ENCODE measurements around the gene TCAP. TPM values are rescaled to one million over a fixed set of nuclear protein-coding genes. Genes with fewer than 3 reads are reported as not detected.

TCAP gene
- total RNA-seq, 2 experiments from 2014 or later: 1.1 to 1.3 TPM

GRCh38 chr17:39675390-39676082 is 10.4 kb downstream of the TCAP start:
- Mint-ChIP-seq H3K9me3 (ENCODE audit: low read depth) (no peaks in the 10 kb centered on the region), H3K27me3 (peaks cover 5% of the 10 kb centered on the region), H3K4me1 (peaks cover 50% of the 10 kb centered on the region), H3K36me3 (no peaks in the 10 kb centered on the region), H3K27ac (peak overlapping the region; percentile 79), H3K4me3 (no peak overlapping the region)
- DNase-seq (no peak), ATAC-seq (no peak)
- CTCF ChIA-PET: interaction anchor here (1.0 to 16.7 kb wide), 7 partner anchors 12 to 188 kb away, joined by 3 to 227 read pairs (median 8); partner anchors contain the start of genes IKZF3, MIEN1, PGAP3 and PPP1R1B

DNA sequence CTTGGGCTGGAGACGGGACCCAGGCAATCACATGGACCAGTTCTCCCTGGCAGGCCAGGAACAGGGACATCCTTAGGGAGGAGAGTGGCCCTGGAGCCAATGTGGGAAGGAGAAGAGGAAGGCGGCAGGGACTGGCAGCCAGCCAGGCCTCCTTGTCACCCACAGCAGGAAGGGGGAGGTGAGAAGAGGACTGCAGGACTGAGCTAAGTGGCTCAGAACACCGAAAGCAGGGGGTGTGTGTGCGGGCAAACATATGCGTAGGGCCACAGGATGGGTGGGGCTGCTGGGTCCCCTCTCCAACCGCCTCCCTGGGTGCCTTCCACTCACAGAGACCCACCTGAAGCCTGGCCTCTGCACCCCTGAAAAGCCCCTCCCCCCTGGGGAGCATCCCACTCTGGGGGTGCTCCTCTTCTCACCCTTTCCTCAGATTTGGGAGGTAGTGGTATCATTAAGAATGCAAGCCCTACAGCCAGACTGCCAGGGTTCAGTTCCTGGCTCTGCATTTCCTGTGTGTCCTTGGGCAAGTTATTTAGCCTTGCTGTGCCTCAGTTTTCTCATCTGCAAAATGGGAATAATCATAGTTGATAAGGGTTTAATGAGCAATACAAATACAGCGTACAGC is 11.2 kb downstream of the TCAP start:
- CTCF ChIA-PET: interaction anchor here (0.9 to 16.7 kb wide), 7 partner anchors 9 to 188 kb away, joined by 3 to 227 read pairs (median 8); partner anchors contain the start of genes IKZF3, MIEN1, PGAP3 and PPP1R1B
- peak; percentile 85 for ATAC-seq
- Mint-ChIP-seq H3K36me3 (no peaks in the 10 kb centered on the region), H3K27me3 (peaks cover 2% of the 10 kb centered on the region), H3K9me3 (ENCODE audit: low read depth) (no peaks in the 10 kb centered on the region), H3K4me1 (peaks cover 56% of the 10 kb centered on the region), H3K4me3 (no peak overlapping the region), H3K27ac (peak overlapping the region; percentile 79)
- DNase-seq: peak; percentile 81

GRCh38 chr17:39677072-39677471 is 11.9 kb downstream of the TCAP start:
- CTCF ChIA-PET: interaction anchor here (0.9 to 16.7 kb wide), 2 partner anchors 10 to 54 kb away, joined by 3 to 227 read pairs; partner anchors contain the start of gene PPP1R1B
- ATAC-seq: no peak
- no peak for DNase-seq
- no peaks in the 10 kb centered on the region for H3K36me3 Mint-ChIP-seq
- no peak overlapping the region for H3K4me3 Mint-ChIP-seq
- H3K27me3 Mint-ChIP-seq: no peaks in the 10 kb centered on the region
- no peaks in the 10 kb centered on the region for H3K9me3 Mint-ChIP-seq (ENCODE audit: low read depth)
- H3K27ac Mint-ChIP-seq: peak overlapping the region; percentile 79
- H3K4me1 Mint-ChIP-seq: peaks cover 56% of the 10 kb centered on the region

DNA sequence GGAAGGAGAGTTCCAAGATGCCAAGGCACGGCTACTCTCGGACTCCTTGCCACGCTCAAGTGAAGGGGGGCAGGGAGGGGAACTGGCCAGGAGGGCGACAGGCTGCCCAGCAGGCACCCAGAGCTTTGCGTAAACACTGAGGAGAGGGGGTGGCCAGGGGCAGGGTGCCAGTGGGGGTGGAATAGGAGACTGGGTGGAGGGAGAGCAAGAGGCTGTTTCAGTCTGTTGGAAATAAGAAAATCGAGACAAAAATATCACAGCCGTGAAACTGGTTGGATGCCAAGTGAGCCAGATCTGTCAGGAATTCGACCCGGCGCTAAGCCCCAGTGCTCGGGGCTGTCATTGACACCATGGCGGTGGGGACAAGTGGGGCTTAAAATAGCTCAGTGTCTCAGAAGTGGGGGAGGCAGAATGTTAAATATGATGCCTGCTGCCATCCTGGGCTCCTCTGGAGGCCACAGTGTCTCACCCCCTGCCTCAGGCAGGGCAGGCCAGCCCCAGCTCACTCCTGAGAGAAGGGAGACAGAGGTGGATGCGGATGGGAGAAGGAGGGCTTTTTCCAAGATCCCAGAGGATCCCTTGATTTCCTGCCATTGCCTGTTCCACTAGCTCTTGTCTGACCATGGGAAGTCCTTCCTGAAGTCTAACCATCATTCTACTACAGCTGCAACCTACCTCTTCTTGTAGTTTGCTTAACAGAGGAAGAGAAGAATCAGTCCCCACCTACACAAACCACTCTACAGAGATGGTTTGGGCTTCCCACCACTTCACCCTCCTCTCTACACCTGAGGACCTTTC is 12.6 kb downstream of the TCAP start:
- Mint-ChIP-seq H3K27me3 (no peaks in the 10 kb centered on the region), H3K9me3 (ENCODE audit: low read depth) (no peaks in the 10 kb centered on the region), H3K36me3 (no peaks in the 10 kb centered on the region), H3K4me1 (peaks cover 56% of the 10 kb centered on the region), H3K4me3 (no peak overlapping the region), H3K27ac (peak overlapping the region; percentile 79)
- DNase-seq (no peak), ATAC-seq (no peak)
- CTCF ChIA-PET: interaction anchor here (0.8 to 16.7 kb wide), 3 partner anchors 8 to 54 kb away, joined by 3 to 227 read pairs (median 53); partner anchors contain the start of genes PNMT and PPP1R1B

DNA sequence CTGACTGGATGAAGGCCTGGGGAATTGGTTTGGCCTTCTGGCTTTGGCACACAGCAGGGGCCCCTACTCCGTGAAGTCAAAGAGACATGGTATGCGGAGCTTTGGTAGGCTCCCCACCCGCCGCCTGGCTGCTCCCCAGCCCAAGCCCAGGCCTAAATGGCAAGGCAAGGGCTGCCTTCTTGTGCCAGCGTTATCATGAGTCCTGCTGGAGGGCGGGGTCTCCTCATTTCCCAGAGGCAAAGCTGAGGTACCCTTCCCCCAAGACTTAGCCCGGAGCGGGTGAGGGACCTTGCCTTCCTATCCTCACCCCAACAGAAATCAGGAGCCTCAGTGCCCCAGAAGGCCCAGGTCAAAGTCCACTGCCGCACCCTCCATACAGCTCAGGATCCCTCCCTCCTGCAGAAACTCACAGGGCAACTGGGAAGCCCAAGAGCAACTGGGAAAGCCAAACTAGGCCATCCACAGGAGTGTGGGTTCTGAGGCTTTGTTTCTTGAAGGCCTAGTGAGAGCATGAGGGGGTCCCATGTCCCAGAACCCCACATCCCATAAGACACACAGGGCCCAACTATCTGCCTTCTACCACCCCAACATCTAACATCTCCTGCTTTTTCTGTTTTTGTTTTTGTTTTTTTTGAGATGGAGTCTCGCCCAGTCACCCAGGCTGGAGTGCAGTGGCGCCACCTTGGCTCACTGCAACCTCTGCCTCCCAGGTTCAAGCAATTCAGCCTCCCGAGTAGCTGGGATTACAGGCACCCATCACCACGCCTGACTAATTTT is 13.4 kb downstream of the TCAP start:
- Mint-ChIP-seq H3K27ac (peak overlapping the region; percentile 87), H3K36me3 (no peaks in the 10 kb centered on the region), H3K4me1 (peaks cover 56% of the 10 kb centered on the region), H3K27me3 (no peaks in the 10 kb centered on the region), H3K4me3 (no peak overlapping the region), H3K9me3 (ENCODE audit: low read depth) (no peaks in the 10 kb centered on the region)
- DNase-seq (no peak), ATAC-seq (no peak)
- CTCF ChIA-PET: interaction anchor here (0.8 to 16.7 kb wide), 6 partner anchors 9 to 55 kb away, joined by 3 to 227 read pairs (median 16); partner anchors contain the start of genes PGAP3, PNMT and PPP1R1B

DNA sequence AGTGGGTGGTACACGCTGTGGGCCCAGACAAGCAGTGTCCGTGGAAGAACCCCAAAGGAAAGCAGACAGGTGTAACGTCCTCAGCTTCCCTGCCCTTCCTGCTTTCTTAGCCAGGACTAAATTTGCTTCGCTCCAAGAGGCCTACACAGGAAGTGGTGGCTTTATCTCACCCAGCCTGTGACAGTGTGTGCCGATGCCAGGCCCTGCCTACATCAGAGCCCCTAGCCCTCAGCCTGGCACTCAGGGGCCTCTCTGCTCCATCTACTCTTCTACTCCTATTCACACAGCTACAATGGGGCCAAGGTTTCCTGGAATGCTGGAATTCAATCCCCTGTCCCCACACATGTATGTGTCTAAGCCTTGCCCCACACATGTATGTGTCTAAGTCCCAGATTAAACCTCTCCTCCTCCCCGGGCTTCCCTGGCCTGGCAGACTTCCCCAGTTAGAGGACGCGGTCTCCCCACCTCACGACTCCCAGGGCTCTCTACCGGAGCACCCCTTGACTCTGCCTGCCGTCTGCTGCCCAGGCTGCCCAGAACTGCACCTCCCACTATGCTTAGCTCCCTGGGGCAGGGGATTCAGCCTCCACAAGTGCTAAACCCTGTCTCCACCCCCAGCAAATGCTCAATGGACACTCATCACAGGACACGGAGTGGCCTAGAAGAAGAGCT is 14.5 kb downstream of the TCAP start:
- Mint-ChIP-seq H3K27ac (peak overlapping the region; percentile 87), H3K4me3 (no peak overlapping the region), H3K9me3 (ENCODE audit: low read depth) (no peaks in the 10 kb centered on the region), H3K27me3 (no peaks in the 10 kb centered on the region), H3K4me1 (peaks cover 56% of the 10 kb centered on the region), H3K36me3 (no peaks in the 10 kb centered on the region)
- ATAC-seq (peak; percentile 73), DNase-seq (peak; percentile 60)
- CTCF ChIA-PET: interaction anchor here (0.9 to 16.7 kb wide), 6 partner anchors 8 to 56 kb away, joined by 3 to 227 read pairs (median 16); partner anchors contain the start of genes PGAP3, PNMT and PPP1R1B

DNA sequence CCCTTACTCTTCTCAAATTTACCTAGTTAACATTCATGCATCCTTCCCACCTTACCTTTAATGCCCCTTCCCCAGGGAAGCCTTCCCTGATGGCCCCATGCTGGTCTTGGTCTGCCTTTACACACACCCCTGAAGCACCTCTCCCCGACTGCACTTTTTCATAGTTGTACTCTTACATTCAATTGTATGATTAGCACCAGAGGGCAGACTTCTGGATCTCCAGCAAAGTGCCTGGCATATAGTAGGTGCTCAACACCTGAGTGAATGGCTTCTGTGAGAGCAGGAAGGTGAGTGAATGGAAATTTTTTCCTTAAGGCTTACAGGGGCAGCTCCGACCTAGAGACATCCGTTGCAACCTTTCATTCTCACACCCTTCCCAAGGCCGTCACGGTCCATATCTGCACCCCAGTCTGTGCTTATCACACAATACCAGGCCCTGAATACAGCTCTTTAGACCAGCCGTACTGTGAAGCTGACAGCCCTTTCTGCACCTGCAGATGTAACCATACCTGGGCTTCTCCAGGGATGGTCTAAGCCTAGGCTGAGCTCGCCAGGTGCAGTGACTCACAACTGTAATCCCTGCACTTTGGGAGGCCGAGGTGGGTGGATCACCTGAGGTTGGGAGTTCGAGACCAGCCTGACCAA is 18.3 kb downstream of the TCAP start:
- Mint-ChIP-seq H3K27ac (peak overlapping the region; percentile 18), H3K4me3 (no peak overlapping the region), H3K4me1 (peaks cover 36% of the 10 kb centered on the region), H3K27me3 (no peaks in the 10 kb centered on the region), H3K9me3 (ENCODE audit: low read depth) (no peaks in the 10 kb centered on the region), H3K36me3 (peaks cover 3% of the 10 kb centered on the region)
- CTCF ChIA-PET: interaction anchor here (0.6 to 8.2 kb wide), 3 partner anchors 14 to 35 kb away, joined by 3 to 53 read pairs (median 6); partner anchors contain the start of gene PNMT
- DNase-seq (no peak), ATAC-seq (no peak)

GRCh38 chr17:39684369-39685192 is 19.4 kb downstream of the TCAP start:
- peaks cover 3% of the 10 kb centered on the region for H3K36me3 Mint-ChIP-seq
- DNase-seq: no peak
- no peak for ATAC-seq
- no peak overlapping the region for H3K4me3 Mint-ChIP-seq
- peaks cover 34% of the 10 kb centered on the region for H3K4me1 Mint-ChIP-seq
- no peak overlapping the region for H3K27ac Mint-ChIP-seq
- H3K9me3 Mint-ChIP-seq (ENCODE audit: low read depth): no peaks in the 10 kb centered on the region
- CTCF ChIA-PET: interaction anchor here (2.7 to 8.2 kb wide), 3 partner anchors 15 to 62 kb away, joined by 9 to 53 read pairs (median 49); partner anchors contain the start of genes MIEN1 and PNMT
- H3K27me3 Mint-ChIP-seq: no peaks in the 10 kb centered on the region

DNA sequence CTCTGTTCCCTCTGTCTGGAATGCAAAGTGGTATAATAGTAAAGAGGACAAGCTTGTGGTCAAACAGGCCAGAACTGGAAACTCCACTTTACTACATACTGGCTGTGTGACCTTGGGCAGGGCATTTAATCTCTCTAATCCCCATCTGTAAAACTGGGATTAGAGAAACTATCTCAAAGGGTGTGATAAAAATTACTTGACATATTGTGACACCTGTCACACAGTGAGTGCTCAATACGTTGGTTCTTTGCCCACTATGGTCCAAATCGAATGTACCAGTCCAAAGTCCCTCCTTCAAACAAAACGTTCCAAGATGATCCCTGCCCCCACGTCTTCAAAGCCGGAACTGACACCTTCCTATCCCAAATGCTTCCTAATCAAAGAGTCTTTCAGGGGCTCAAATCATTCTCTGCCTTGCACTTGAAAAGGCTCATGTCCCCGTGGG is 22.0 kb downstream of the TCAP start:
- Mint-ChIP-seq H3K36me3 (peaks cover 3% of the 10 kb centered on the region), H3K4me1 (peaks cover 18% of the 10 kb centered on the region), H3K9me3 (ENCODE audit: low read depth) (no peaks in the 10 kb centered on the region), H3K4me3 (peak overlapping the region; percentile 91), H3K27ac (peak overlapping the region; percentile 92), H3K27me3 (no peaks in the 10 kb centered on the region)
- DNase-seq (no peak), ATAC-seq (no peak)
- CTCF ChIA-PET: interaction anchor here (1.0 to 7.3 kb wide), 5 partner anchors 11 to 65 kb away, joined by 3 to 49 read pairs (median 13); partner anchors contain the start of genes MIEN1 and PNMT

GRCh38 chr17:39687546-39688474 is 22.7 kb downstream of the TCAP start, which contains the start of gene PGAP3:
TSS of gene PGAP3 (minus strand) at chr17:39688057. CDS start at chr17:39688014, 43 bp downstream.
- H3K4me3 Mint-ChIP-seq: peak within 1 kb of the TSS; percentile 91
- CTCF ChIA-PET: interaction anchor here (0.7 to 7.3 kb wide), 11 partner anchors 8 to 523 kb away, joined by 3 to 49 read pairs (median 4); partner anchors contain the start of genes MIEN1, PNMT, PSMD3 and STARD3
- ATAC-seq (peak; percentile 94), DNase-seq (peak; percentile 93)
- peaks cover 18% of the 10 kb centered on the region for H3K4me1 Mint-ChIP-seq
- H3K27me3 Mint-ChIP-seq: no peaks in the 10 kb centered on the region
- H3K27ac Mint-ChIP-seq: peak within 1 kb of the TSS; percentile 92
- H3K36me3 Mint-ChIP-seq: peaks cover 3% of the 10 kb centered on the region
- H3K9me3 Mint-ChIP-seq (ENCODE audit: low read depth): no peaks in the 10 kb centered on the region
